Stimulated activated CD4-positive, alpha-beta T cell treated with anti-CD3 and anti-CD28 coated beads, Interleukin-4, amount 100 ng/mL, for 4 hours (primary cell): Measurements from ENCODE around the gene KLHL35.
A peak's percentile ranks its signal among the peaks of the same experiment; 100 is the strongest.
"Not testable (repeated sequence)": the region's sequence is repeated elsewhere in the genome, so short reads cannot be mapped to it uniquely, and the experiment has no call there.

Experiments
- DNase-seq, 2 experiments: peaks; one replicate each; pipeline ENCODE4 v3.0.0-alpha.2; 2020

The KLHL35 gene

GRCh38 chr11:75387736-75388294 is 45.2 kb downstream of the KLHL35 start:
- DNase-seq, result no peak

GRCh38 chr11:75386942-75387630 is 45.9 kb downstream of the KLHL35 start:
- DNase-seq, result no peak

GRCh38 chr11:75384438-75385080 is 48.4 kb downstream of the KLHL35 start:
- DNase-seq, result peak; percentile 64 to 81

DNA sequence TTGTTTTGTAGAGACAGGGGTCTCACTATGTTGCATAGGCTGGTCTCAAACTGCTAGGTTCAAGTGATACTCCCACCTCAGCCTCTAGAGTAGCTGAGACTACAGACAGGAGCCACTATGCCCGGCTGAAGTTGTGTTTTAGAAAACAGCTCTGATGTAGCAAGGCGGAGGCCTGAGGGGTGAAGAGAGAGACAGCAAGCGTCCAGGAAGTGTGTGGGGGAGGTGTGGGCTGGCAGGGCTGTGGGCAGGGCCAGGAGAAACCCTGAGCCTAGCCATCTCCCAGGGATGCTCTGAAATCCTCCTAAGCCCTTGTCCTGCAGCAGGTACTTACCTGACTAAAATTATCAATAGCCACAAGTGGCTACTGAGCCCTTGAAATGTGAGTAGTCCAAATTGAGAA is 49.8 kb downstream of the KLHL35 start:
- peak in 1 of 2 experiments; percentile 22 for DNase-seq

DNA sequence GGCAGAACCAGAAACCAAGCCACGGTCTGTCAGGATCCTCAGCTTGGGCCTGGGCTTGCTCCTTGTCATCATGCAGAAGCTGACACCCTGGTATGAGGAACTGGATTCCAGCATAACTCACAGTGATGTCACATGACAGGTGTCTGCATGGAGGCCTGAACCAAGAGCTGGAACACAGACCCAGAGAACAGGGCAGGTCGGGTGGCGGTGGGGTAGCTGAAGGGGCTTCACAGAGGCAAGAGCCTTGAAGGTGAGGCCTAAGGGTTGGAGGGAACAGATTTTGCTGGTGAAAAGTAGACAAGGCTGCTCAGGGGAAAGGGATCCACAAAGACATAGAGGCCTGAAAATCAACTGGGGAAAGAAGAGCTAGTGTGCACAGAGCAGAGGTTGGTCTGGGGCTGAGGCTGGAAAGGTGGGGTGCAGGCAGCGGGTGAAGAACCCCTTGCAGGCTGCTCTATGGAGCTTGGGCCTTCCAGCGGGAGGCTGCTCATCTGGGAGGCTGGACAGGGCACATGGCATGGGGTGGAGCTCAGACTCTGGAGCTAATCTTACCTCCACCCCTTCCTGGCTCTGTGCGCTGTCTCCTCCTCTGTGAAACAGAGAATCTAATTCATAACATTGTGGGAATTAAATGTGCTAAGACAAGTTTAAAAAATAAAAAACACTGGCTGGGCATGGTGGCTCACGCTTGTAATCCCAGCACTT is 52.1 kb downstream of the KLHL35 start:
- no peak for DNase-seq

GRCh38 chr11:75380245-75380644 is 52.8 kb downstream of the KLHL35 start:
- DNase-seq, result no peak

DNA sequence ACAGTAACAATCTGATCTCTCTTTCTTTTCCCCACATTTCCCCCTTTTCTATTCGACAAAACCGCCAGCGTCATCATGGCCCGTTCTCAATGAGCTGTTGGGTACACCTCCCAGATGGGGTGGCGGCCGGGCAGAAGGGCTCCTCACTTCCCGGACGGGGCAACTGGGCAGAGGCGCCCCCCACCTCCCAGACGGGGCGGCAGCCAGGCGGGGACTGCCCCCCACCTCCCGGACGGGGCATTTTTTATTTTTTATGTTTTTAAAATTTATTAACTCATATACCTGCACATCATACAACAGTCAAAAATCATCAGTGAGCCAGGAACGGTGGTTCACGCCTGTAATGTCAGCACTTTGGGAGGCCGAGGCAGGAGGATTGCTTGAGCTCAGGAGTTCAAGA is 54.2 kb downstream of the KLHL35 start:
- not testable (repeated sequence) for DNase-seq

DNA sequence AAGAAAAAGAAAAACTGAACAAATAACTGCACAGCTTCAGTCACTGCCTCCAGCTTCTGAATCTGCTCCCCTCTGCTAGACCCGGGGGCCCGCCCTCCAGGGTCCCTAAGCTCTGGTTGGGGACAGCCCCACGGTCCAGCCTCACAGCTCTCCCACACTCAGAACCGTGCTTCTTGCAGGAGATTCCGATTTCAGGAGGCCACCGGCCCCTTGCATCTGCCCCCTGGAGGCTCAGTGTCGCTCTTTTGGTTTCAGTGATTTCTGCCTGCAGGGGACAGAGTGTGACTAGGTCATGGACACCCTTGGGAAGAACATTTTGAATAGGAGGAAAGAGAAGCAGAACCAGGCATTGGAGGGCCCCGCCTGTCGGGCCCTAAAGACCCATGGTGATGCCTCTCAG is 56.8 kb downstream of the KLHL35 start:
- DNase-seq, result no peak

GRCh38 chr11:75375626-75376025 is 57.4 kb downstream of the KLHL35 start:
- DNase-seq, result no peak

DNA sequence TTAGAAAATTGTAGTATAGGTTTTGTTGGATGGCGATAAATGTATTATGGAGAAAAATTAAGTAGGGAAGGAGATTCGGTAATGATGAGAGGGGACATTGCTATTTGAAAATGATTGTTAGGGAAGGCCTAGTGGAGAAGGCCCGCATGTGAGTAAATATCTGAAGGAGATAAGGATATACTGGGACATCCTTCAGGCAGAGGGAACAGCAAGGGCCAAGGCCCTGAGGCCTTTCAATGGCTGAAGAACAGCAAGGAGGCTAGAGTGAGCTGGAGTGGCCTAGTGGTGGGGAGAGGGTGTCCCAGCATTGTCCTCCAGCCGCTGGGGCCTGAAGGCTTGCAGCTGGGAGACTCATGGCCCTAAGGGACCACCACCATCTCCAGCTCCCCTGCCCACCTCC is 58.4 kb downstream of the KLHL35 start:
- no peak for DNase-seq

DNA sequence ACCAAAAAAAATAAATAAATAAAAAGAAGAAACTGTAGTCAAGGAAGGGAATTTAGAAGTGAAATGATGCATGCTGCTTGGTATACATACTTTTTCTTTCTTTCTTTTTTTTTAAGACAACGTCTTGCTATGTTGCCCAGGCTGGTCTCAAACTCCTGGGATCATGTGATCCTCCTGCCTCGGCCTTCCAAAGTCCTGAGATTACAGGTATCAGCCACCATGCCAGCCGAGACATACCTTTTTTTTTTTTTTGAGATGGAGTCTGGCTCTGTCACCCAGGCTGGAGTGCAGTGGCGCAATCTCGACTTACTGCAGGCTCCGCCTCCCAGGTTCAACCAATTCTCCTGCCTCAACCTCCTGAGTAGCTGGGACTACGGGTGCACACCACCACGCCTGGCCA is 59.8 kb downstream of the KLHL35 start:
- DNase-seq, result no peak
